Measurements from ENCODE around the gene DUSP28.

DUSP28 gene

DNA sequence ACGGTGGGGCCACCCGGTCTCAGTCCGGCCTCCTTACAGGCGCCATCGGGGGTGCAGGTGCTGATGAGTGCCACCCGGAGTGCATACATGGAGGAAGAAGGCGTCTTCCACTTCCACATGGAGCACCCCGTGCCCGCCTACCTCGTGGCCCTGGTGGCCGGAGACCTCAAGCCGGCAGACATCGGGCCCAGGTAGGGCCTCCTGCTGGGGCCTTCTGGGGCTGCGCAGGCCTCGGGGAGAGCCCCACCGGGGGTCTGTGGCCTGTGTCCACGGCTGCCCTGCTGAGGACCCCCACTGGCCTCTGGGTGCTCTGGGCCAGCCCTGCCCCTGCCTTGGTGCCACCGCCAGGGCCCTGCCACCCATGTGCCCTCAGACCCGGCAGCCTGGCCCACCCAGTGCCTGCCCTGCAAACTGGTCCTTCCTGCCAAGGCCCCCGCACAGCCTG lies 12.9 kb downstream of the DUSP28 start:
- no peak for DNase-seq (ENCODE audit: low read depth)

DNA sequence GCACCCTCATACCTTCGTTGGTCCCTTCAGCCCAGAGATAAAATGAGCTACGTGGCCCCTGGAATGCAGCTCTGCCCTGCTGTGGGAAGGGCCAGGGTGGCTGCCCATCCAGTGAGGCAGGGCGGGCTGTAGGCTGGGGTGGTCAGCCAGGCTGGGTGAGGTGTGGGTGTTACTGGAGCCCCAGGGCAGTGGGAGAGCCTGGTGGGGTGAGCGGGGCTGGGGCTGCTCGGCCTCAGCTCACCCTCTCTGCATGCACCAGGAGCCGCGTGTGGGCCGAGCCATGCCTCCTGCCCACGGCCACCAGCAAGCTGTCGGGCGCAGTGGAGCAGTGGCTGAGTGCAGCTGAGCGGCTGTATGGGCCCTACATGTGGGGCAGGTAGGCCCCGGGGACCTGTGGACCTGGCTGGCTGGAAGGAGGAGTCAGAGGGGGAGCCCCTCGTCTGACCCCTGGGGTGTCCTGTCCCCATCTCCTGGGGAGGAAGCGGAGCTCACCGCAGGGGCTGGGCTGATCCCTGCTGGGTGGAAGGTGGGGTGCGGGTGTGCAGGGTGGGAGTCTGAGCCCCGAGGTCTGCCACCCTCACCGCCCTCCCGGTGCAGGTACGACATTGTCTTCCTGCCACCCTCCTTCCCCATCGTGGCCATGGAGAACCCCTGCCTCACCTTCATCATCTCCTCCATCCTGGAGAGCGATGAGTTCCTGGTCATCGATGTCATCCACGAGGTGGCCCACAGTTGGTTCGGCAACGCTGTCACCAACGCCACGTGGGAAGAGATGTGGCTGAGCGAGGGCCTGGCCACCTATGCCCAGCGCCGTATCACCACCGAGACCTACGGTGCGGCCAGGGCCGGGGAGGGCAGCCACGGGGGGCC lies 13.6 kb downstream of the DUSP28 start:
- no peak for DNase-seq (ENCODE audit: low read depth)

DNA sequence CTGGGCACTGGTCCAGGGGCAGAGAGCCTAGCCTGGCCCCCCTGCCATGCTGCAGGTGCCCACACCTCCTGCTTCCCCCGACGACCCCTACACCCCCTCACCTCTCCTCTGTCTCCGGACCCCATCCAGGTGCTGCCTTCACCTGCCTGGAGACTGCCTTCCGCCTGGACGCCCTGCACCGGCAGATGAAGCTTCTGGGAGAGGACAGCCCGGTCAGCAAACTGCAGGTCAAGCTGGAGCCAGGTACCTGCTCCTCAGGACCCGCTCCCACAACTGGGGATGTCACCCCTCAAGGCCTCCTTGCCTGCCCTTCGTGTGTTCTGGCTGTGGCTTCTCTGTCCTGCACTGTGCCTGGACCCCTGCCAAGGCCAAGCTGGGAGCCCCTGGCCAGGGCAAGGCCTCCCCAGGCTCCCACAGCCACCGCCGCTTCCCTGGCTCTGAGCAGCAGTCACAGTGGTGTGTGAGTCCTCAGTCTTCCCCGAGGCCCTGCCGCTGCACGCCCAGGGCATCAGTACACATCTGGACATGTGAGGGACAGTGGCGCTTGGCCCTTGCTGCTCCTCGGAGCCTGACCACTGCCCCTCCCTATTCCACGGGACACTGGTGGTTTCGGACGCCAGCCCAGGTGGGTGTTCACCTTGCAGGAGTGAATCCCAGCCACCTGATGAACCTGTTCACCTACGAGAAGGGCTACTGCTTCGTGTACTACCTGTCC lies 14.4 kb downstream of the DUSP28 start:
- no peak for DNase-seq (ENCODE audit: low read depth)

DNA sequence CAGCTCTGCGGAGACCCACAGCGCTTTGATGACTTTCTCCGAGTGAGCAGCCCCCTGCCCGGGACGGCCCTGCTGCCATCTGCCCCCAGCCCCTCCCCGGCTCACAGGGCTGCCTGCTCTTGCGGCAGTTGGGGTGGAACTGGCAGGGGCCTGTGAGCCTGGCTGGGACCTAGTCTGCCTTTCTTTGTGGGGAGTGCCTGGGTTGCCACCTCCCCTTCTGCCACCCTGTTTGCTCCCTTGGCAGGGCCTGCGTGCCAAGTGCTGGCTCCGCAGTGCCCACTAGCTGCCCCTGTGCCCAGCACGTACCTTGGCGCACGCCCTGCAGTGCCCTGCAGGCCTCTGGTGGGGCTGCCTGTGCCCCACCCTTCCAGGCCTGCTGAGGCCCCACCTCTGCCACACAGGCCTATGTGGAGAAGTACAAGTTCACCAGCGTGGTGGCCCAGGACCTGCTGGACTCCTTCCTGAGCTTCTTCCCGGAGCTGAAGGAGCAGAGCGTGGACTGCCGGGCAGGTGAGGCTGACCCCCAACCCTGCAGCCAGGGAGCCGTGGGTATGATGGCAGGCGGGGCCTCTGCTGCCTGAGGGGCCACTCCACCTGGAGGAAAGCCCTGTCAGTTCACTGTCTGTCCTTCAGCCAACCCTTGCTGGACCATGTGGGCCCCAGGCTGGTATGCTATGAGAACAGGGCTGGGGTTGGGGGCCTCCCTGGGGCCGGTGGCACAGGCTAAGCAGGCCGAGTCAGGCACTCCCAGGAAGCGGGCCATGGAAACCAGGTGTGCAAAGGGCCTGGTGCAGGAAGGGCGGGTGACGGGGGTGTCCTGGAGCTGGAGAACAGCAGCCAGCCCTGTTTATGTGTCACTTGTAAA lies 15.2 kb downstream of the DUSP28 start:
- no peak for DNase-seq (ENCODE audit: low read depth)

DNA sequence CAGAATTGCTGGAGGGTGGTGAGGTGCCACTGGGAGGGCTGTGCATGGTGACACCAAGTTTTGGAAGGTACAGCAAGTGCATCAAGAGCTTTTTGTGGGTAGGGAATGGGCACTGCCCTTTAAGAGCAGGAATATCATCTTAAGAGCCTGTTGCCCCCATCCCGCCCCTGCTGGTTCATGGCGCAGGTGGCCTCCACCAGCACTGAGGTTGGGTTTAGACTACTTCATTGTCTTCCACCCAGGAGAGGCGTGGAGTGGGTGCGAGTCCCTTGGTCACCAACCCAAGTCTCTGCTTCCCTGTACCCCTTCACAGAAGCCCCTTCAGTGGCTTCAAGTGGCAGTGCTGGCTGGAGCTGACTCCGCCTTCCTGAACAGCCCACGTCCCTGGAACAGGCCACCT lies 15.9 kb downstream of the DUSP28 start:
- no peak for DNase-seq (ENCODE audit: low read depth)

DNA sequence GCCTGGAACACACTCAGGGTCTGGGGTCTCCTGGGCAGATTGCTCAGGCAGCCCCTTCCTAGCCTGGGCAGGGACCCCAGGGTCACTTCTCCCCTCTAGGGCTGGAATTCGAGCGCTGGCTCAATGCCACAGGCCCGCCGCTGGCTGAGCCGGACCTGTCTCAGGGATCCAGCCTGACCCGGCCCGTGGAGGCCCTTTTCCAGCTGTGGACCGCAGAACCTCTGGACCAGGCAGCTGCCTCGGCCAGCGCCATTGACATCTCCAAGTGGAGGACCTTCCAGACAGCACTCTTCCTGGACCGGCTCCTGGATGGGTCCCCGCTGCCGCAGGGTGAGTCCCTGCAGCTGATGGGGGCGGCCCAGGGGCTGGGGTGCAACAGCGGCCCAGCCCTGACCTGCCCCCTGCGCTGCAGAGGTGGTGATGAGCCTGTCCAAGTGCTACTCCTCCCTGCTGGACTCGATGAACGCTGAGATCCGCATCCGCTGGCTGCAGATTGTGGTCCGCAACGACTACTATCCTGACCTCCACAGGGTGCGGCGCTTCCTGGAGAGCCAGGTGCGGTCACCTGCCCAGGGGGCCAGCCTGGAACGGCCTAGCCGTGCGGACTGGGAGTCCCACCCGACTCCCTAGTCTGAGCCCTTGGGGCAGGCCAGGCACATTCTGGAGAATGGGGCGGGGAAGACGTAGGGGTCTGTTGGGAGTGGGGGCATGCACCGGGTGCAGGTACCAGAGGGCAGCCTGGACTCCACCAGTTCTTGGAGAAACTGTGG lies 16.5 kb downstream of the DUSP28 start:
- DNase-seq (ENCODE audit: low read depth) = no peak

DNA sequence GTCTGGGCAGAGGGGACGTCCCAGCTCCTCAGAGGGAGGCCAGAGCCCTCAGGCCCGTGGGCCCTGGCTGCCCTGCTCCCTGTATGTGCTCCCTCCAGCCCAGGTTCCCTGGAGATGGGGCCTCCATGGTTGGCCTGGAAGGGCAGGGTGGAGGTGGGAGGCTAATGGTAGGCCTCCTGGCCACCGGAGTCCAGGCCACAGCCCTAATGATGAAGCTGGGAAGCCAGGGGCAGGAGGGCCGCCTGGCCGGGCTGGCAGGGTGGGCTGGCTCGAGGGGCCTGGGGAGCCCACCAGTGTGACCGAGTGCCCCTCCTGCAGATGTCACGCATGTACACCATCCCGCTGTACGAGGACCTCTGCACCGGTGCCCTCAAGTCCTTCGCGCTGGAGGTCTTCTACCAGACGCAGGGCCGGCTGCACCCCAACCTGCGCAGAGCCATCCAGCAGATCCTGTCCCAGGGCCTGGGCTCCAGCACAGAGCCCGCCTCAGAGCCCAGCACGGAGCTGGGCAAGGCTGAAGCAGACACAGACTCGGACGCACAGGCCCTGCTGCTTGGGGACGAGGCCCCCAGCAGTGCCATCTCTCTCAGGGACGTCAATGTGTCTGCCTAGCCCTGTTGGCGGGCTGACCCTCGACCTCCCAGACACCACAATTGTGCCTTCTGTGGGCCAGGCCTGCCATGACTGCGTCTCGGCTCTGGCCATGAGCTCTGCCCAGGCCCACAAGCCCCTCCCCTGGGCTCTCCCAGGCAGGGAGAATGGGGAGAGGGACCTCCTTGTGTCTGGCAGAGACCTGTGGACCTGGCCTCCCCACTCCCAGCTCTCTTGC lies 17.3 kb downstream of the DUSP28 start:
- no peak for DNase-seq (ENCODE audit: low read depth)

DNA sequence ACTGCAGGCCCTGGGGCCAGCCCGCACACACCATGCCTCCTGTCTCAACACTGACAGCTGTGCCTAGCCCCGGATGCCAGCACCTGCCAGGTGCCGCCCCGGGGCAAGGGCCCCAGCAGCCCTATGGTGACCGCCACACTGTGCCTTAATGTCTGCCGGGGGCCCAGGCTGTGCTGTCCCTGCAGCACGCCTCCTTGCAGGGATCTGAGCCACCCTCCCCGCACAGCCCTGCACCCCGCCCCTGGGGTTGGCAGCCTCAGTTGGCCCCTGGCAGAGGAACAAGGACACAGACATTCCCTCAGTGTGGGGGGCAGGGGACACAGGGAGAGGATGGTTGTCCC lies 17.9 kb downstream of the DUSP28 start:
- DNase-seq (ENCODE audit: low read depth) = no peak

DNA sequence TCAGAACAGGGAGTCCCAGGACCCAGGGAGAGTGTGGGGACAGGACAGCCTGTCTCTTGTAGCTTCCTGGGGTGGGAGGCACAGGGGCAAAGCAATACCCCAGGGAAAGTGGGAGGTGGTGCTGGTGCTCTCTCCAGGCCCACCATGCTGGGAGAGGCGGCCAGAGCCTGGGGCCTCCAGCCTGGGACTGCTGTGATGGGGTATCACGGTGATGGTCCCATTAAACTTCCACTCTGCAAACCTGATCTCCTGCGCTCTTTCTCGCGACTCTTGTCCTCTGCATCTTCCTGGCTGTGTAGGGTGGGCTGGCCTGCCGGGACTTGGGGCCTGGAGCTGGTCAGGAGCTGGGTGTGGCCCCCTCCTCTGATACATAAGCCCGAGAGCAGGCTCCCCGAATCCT lies 18.3 kb downstream of the DUSP28 start:
- DNase-seq (ENCODE audit: low read depth) = no peak

DNA sequence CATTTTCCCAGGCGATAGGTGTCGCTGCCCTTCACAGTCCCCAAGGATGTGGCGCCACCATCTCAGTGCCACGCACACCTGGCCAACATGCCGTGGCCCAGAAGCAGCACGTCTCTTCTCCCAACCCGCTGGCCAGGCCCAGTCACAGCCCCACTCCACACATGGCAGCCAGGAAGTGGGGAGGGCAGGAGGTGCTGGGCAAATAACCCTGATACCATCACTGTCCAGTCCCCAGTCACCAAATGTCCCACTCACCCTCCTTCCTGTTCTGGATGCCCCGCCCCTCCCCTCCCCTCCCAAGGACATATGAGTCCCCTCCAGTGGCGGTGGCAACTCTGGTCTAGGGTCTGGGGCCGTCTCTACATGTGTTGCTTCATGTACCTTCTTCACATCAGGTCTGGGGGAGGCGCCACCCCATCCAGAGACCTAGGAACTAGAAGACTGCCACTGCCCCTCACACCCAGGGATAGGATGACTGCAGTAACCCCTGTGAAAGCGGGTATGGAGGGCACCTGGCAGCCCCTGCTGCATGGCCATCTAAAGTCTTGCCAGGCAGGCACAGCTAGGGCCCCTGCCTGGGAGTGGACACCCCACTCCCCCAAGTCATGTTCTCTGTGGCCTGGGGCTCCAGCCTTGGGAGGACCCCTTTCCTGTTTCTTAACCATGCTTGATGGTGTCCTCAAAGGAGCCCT lies 19.1 kb downstream of the DUSP28 start:
- DNase-seq (ENCODE audit: low read depth) = no peak

DNA sequence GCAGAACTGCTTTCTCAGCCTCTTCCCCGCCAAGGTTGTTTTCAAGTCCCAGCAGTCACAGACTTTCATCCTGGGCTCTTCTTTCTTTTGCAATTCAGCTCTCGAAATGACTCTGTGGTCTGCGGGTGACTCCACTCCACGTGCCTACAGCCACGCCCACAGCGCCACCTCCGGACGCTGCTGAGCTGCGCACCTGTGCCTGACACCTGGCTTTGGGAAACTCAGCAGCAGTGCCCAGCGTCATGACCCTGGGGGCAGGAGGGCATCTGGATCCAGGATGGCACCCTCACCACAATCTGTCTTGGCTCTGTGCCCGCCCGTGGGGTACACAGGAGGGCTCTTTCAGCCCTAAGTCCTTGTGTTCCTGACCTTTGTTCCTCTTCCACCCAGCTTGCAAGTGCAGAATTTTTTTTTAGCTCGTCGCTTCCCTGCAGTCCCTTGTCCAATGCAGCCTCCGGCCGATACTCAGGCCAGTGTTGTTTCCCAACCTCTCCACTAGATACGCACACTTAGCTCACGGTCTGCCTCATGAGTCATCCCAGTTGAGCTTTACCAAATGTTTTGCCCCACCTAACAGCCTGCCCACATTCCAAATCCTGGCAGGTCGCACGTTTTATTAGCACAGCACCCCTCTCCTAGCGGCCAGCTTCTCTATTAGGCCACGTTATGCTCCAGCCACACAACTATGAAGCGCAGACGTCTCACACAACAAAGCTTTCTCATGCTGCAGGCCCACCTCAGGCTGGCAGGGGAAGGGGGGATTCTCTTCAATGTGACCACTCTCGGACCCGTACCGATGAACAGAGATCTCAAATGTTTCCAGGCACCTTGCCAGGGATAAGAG lies 19.8 kb downstream of the DUSP28 start:
- DNase-seq (ENCODE audit: low read depth) = peak; percentile 70

DNA sequence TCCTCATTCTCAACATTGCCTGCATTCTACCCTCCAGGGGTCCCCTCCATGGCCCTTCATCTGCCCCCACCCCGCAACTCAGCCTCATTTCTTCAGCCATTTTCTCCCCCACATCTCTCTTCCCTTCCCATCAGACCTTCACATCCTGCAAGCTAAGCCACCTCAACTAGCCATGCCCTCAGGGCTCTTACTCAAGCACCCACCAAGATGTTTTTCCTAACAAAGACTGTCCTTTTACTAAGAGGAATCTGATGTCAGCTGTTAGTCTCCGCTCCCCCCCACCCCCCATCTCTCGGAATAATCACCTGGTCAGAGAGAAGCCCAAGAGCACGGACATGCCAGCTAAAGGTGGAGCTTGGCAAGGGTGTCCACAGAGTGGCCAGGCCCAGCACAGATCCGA lies 21.7 kb downstream of the DUSP28 start:
- DNase-seq (ENCODE audit: low read depth) = no peak

DNA sequence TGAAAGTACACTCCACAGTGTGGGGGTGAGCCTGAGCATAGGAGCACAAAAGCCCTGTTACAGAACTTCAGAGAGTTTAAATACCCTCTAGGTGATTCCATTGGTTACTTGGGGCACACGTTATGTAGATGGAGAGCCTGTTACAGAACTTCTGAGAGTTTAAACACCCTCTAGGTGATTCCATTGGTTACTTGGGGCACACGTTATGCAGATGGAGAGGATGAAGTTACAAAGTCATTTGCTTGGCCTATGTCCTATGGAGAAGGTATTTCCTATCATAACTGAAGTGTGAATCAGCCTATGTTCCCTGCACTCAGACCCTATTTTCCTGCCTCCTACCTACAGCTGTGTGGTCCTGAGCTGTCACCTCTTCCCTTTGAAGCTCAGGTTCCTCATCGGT lies 22.6 kb downstream of the DUSP28 start:
- DNase-seq (ENCODE audit: low read depth) = no peak

DNA sequence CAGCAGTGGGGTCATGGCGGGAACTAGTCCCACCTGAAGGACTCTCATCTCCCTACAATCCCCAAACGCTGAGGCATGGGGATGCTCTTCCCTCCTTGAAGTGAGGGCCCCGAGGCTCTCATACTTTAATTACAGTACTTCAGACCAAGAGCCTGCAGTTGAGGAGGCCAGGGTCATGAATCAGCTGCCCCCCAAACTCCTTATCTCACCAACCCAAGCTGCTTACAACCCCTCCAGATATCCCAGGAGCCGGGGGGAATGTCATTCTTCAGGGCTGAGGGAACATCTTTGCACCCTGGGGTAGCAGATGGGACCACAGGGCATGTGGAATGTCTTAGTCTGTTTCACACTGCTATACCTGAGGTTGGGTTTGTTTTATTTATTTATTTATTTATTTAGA lies 23.6 kb downstream of the DUSP28 start:
- no peak for DNase-seq (ENCODE audit: low read depth)

DNA sequence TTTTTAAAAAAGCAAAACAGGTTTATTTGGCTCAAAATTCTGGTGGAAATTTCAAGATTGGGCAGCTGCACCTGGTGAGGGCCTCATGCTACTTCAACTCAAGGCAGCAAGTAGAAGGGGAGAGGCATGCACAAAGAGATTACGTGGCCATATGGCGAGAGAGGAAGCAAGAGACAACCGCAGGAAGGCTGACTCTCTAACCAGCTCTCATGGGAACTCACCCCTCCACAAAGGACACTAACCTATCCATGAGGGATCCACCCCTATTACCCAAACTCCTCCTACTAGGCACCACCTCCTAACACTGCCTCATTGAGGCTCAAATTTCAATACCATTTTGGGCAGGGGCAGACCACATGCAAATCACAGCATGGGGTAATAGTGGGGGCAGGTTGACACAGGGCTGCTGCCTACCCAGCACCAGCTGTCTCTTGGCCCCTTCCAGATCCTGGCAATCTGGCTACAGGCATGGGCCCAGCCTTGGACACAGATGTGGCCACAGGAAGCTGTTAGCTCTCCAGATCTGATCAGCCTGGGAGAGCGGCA lies 24.4 kb downstream of the DUSP28 start:
- DNase-seq (ENCODE audit: low read depth) = no peak

DNA sequence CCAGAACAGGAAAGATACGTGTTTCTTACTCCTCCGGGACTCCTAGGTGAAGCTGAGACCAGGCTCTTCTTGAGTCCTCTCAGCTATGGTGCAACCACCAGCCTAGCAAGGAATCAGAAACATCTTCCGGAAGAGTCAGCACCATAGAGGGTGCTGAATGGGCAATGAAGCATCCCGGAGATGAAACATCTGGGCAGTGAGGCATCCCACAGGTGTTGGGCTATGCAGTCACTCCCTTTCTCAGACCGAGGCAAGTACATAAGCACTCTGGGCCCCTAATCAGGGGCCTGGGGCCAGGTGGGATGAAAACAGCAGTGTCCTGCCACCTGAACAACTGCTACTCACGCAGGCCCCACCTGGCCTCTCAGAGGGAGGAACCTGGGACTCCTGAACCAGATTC lies 24.9 kb downstream of the DUSP28 start:
- no peak for DNase-seq (ENCODE audit: low read depth)

DNA sequence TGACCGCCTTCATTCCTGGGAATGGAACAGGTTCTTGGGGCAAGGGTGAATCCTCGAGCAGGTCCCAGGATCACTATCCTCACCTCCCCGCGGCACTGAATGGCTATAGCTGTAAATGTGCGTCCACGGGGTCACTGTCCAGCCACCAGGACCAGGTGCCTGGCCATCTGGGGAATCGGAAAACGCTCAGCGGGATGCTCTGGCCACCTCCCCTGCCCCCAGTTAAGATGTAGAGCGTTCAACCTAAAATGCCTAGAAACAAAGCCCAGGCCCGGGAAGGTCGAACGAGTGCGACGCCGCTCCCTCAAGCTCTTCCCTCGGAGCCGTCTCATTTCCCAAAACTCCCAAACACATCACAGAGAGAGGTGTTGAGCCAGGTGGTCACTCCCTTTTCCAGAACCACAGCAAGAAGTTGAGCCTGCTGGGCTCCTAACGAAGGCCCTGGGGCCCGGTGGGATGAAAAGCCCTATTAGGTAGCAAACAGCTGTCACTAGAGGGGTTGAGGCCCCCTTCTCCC lies 25.6 kb downstream of the DUSP28 start:
- no peak for DNase-seq (ENCODE audit: low read depth)

DNA sequence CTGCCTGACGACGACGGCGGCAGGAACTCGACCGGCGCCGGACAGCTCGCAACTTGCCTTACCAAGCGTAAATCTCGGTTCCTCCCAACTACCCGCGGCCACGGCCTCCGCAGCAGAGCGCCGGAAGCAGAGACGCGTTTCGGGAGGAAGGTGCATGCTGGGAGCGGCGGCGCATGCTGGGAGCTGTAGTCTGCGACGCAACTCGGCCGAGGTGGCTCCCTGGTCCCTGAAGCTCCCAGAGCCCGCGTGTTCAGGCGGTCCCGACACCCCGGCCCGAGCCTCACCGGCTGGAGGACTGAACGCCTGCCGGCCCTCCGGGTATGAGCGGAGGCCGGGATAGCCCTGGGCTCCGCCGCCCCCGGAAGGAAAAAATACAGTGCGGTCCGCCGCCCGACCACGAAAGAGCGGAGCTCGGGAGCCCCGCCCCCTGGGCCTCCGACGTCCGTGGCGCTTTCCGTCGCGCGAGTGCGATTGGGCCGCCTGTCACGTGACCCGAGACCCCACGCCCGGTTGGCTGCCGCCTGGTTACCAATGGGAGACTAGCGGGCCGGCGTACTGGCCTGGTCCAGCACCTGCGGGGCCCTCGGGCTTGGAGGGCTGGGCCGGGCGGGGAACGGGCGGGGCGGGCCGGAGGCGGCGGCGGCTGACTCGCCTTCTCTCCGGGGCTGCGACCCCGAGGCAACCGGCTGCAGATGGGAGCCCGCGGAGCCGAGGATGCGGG lies 26.2 kb downstream of the DUSP28 start, which contains the start of gene CAPN10:
CAPN10 (plus strand) TSS at position 537 of the 721 bp plus-strand sequence; CDS start at position 715, 178 bp downstream.
- peak; percentile 95 for DNase-seq (ENCODE audit: low read depth)

Data from activated T-helper 1 cell treated with Interleukin-2 at 50 U/mL for 16 hours (primary cell).